Measurements from ENCODE around the gene GTF3C1.

- no peak for TF ChIP-seq PATZ1 (CRISPR knock-in tag; IDR thresholded peaks at IDR 0.05; ENCODE audit: borderline replicate concordance)
- TF ChIP-seq ESRRG (CRISPR knock-in tag; IDR thresholded peaks at IDR 0.05): no peak
- no peak for TF ChIP-seq CSRNP3 (CRISPR knock-in tag; IDR thresholded peaks at IDR 0.05)
- no peak for TF ChIP-seq CREB5 (CRISPR knock-in tag; IDR thresholded peaks at IDR 0.05; ENCODE audit: low read depth)
- no peak for TF ChIP-seq ZNF8 (CRISPR knock-in tag; IDR thresholded peaks at IDR 0.05)
- TF ChIP-seq POU6F1 (CRISPR knock-in tag; IDR thresholded peaks at IDR 0.05; ENCODE audit: borderline replicate concordance, low read depth): no peak
- TF ChIP-seq TOX (CRISPR knock-in tag; IDR thresholded peaks at IDR 0.05; ENCODE audit: borderline replicate concordance): no peak
- TF ChIP-seq CSDC2 (CRISPR knock-in tag; IDR thresholded peaks at IDR 0.05): no peak
- TF ChIP-seq SNAI2 (CRISPR knock-in tag; IDR thresholded peaks at IDR 0.05): no peak
- no peak for TF ChIP-seq PPARA (CRISPR knock-in tag; IDR thresholded peaks at IDR 0.05; ENCODE audit: borderline replicate concordance)
- TF ChIP-seq ZFP3 (CRISPR knock-in tag; IDR thresholded peaks at IDR 0.05): no peak
- TF ChIP-seq ZC3H10 (CRISPR knock-in tag; IDR thresholded peaks at IDR 0.05): no peak
- TF ChIP-seq ARNTL (CRISPR knock-in tag; IDR thresholded peaks at IDR 0.05; ENCODE audit: borderline replicate concordance, low read depth): no peak
Measured at GRCh38 chr16:27428026-27428785, 121.5 kb downstream of the GTF3C1 start.
